Hepatocyte (in vitro differentiated cells): ENCODE data around the gene KHK. TPM values are rescaled to one million over a fixed set of nuclear protein-coding genes. Genes with fewer than 3 reads are reported as not detected.

Experiments used
- DNase-seq: peaks from one replicate; pipeline ENCODE4 v3.0.0-alpha.2; 2016; ENCODE audit warnings: low spot score
- H2AFZ ChIP-seq: fragments of 200-600 bp; sonication (generic); 2 replicates; pipeline ENCODE4 v1.6.0; 2016; ENCODE audit warnings: antibody characterized with exemption, mild to moderate bottlenecking
- H3K27ac ChIP-seq: fragments of 200-600 bp; sonication (generic); 2 replicates; pipeline ENCODE4 v1.5.1; 2016; ENCODE audit warnings: mild to moderate bottlenecking
- H3K27me3 ChIP-seq: fragments of 200-600 bp; sonication (generic); 2 replicates; pipeline ENCODE4 v1.6.1; 2016
- H3K36me3 ChIP-seq: fragments of 200-600 bp; sonication (generic); replicated peaks from 2 replicates; pipeline ENCODE4 v1.5.1; 2016; ENCODE audit warnings: low read depth; ENCODE audit not compliant: insufficient read depth
- H3K4me1 ChIP-seq: fragments of 200-600 bp; sonication (generic); 2 replicates; pipeline ENCODE4 v1.5.1; 2016; ENCODE audit warnings: mild to moderate bottlenecking, moderate library complexity; ENCODE audit not compliant: insufficient read depth
- H3K4me2 ChIP-seq: fragments of 200-600 bp; sonication (generic); 2 replicates; pipeline ENCODE4 v1.6.0; 2016
- H3K4me3 ChIP-seq: fragments of 200-600 bp; sonication (generic); 2 replicates; pipeline ENCODE4 v1.5.1; 2016; ENCODE audit warnings: mild to moderate bottlenecking
- H3K79me2 ChIP-seq: fragments of 200-600 bp; sonication (generic); 2 replicates; pipeline ENCODE4 v1.6.0; 2017; ENCODE audit warnings: mild to moderate bottlenecking
- H3K9me2 ChIP-seq: fragments of 200-600 bp; sonication (generic); replicated peaks from 2 replicates; pipeline ENCODE4 v1.6.0; 2017; ENCODE audit warnings: mild to moderate bottlenecking; ENCODE audit not compliant: insufficient read depth
- H3K9me3 ChIP-seq: fragments of 200-600 bp; sonication (generic); 2 replicates; pipeline ENCODE4 v1.5.1; 2016; ENCODE audit warnings: low read depth, mild to moderate bottlenecking
- H4K20me1 ChIP-seq: fragments of 200-600 bp; sonication (generic); 2 replicates; pipeline ENCODE4 v1.6.0; 2016; ENCODE audit warnings: mild to moderate bottlenecking; ENCODE audit not compliant: insufficient read depth, poor library complexity, severe bottlenecking
- EZH2 ChIP-seq: fragments of 200-600 bp; sonication (generic); IDR thresholded peaks from 2 replicates; pipeline ENCODE4 v1.6.1; 2016; ENCODE audit warnings: antibody characterized with exemption, mild to moderate bottlenecking, borderline replicate concordance
- EZH2phosphoT487 ChIP-seq: fragments of 200-600 bp; sonication (generic); IDR thresholded peaks from one replicate; pipeline ENCODE4 v1.6.1; 2018; ENCODE audit warnings: antibody characterized with exemption, mild to moderate bottlenecking, low read depth, moderate library complexity; ENCODE audit not compliant: unreplicated experiment, severe bottlenecking
- WGBS: methylation state at CpG from one replicate; pipeline ENCODE4 v1.1.6; 2016; ENCODE audit warnings: low lambda C conversion rate; ENCODE audit errors: missing lambda C conversion rate; 5-methylcytosine and 5-hydroxymethylcytosine counted together
- polyA plus RNA-seq: library from polyadenylated mRNA; unstranded; fragments of >200 nt; fragmentation: Nextera tagmentation; extraction: Ambion mirVana; gene quantifications from 2 replicates; pipeline ENCODE4 v1.2.1, GENCODE V29; 2016
- total RNA-seq: library from RNA; depleted of rRNA; stranded (reverse); fragments of >200 nt; gene quantifications from 2 replicates; pipeline ENCODE4 v1.2.3, GENCODE V29; 2014
- TF ChIP-seq, protein P1 (sequence below): fragments of 200-600 bp; sonication (generic); IDR thresholded peaks from 2 replicates; pipeline ENCODE4 v1.5.1; 2016; ENCODE audit warnings: antibody characterized with exemption, mild to moderate bottlenecking; ENCODE audit not compliant: poor library complexity

KHK gene
- total and polyA plus RNA-seq, 2 experiments from 2014 or later = 28.7 to 73.1 TPM

DNA sequence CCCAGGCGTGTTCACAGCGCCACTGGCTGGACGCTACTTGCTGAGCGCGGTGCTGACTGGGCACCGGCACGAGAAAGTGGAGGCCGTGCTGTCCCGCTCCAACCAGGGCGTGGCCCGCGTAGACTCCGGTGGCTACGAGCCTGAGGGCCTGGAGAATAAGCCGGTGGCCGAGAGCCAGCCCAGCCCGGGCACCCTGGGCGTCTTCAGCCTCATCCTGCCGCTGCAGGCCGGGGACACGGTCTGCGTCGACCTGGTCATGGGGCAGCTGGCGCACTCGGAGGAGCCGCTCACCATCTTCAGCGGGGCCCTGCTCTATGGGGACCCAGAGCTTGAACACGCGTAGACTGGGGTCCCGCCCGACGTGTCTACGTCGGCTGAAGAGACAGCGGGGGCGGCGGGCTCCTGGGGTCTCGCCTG lies 891 bp upstream of the KHK start:
- H3K36me3 ChIP-seq = no peaks in the 10 kb centered on the region
- H3K4me2 ChIP-seq = peak overlapping the region; percentile 100
- no peak for TF ChIP-seq EZH2phosphoT487
- TF ChIP-seq EZH2 = no peak
- TF ChIP-seq, protein P1, sequence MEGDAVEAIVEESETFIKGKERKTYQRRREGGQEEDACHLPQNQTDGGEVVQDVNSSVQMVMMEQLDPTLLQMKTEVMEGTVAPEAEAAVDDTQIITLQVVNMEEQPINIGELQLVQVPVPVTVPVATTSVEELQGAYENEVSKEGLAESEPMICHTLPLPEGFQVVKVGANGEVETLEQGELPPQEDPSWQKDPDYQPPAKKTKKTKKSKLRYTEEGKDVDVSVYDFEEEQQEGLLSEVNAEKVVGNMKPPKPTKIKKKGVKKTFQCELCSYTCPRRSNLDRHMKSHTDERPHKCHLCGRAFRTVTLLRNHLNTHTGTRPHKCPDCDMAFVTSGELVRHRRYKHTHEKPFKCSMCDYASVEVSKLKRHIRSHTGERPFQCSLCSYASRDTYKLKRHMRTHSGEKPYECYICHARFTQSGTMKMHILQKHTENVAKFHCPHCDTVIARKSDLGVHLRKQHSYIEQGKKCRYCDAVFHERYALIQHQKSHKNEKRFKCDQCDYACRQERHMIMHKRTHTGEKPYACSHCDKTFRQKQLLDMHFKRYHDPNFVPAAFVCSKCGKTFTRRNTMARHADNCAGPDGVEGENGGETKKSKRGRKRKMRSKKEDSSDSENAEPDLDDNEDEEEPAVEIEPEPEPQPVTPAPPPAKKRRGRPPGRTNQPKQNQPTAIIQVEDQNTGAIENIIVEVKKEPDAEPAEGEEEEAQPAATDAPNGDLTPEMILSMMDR = peak; percentile 53
- H3K79me2 ChIP-seq = peaks cover 3% of the 10 kb centered on the region
- H3K9me3 ChIP-seq = no peaks in the 10 kb centered on the region
- no peaks in the 10 kb centered on the region for H3K9me2 ChIP-seq
- peak overlapping the region; percentile 96 for H3K27ac ChIP-seq
- peaks cover 18% of the 10 kb centered on the region for H3K4me1 ChIP-seq
- WGBS = 6% methylated on average over 33 of the region's 38 CpGs
- DNase-seq = peak; percentile 84
- peaks cover 3% of the 10 kb centered on the region for H4K20me1 ChIP-seq
- peak overlapping the region; percentile 96 for H2AFZ ChIP-seq
- no peaks in the 10 kb centered on the region for H3K27me3 ChIP-seq
- H3K4me3 ChIP-seq = peak overlapping the region; percentile 91

DNA sequence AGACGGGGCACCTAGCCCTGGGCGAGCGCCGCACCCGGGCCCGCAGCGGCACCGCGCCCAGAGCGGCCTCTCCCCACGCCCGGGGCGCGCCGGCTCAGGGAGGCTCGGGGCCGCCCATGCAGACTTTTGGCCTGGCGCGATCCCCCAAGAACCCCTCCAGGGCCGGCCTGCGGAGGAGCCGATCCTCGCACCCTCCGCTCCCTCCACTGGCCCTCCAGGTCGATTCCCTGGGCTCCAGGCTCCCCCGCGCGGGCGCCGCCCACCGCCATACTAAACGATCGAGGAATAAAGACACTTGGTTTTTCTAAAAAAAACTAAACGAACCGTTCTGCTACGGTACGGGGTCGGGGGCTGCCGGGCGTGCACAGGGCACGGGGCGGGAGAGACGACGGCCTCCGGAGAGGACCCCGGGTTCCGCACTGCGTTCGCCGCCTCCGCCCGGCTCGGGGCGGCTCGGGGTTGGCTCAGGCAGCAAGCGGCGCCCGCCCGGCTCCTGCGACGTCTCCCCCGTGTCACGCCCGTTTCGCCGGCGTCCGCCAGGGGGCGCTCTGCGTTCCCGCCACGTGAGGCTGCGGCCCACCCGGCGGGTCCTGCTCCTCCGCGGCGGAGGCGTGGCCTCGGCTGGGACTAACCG lies 365 bp upstream of the KHK start:
- Histone ChIP-seq H3K9me3 (no peaks in the 10 kb centered on the region), H3K79me2 (peaks cover 3% of the 10 kb centered on the region), H2AFZ (peak overlapping the region; percentile 96), H3K4me3 (peak overlapping the region; percentile 91), H3K27ac (peak overlapping the region; percentile 96), H3K36me3 (no peaks in the 10 kb centered on the region), H3K9me2 (no peaks in the 10 kb centered on the region), H3K4me1 (peaks cover 18% of the 10 kb centered on the region), H4K20me1 (peaks cover 3% of the 10 kb centered on the region), H3K27me3 (no peaks in the 10 kb centered on the region), H3K4me2 (peak overlapping the region; percentile 100)
- TF ChIP-seq, protein P1 = peak; percentile 85
- TF ChIP-seq EZH2 = no peak
- 0% methylated on average over 17 of the region's 81 CpGs for WGBS
- peak; percentile 97 for DNase-seq

DNA sequence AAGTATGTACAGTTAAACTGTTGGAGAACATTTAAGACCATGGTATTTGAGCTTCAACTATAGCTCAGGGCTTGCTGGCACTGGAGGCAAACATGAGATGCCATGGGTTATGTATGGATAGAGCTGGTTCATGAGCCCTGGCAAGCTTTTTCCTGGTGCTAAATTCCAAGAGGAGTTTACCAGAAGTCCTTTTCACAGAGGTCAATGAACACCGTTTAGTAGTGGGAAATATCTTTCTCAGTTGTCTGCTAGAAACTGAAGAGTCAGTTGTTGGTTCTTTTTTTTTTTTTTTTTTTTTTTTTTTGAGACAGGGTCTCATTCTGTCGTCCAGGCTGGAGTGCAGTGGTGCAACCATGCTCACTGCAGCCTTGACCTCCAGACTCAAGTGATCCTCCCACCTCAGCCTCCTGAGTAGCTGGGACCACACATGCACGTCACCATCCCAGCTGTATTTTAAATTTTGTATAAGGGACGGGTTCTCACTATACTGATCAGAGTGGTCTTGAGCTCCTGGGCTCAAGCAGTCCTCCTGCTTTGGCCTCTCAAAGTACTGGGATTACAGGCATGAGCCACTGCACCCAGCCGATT lies 1.3 kb downstream of the KHK start:
- H3K79me2 ChIP-seq = no peaks in the 10 kb centered on the region
- DNase-seq = no peak
- no peak overlapping the region for H3K4me3 ChIP-seq
- no peak overlapping the region for H3K27ac ChIP-seq
- H3K27me3 ChIP-seq = no peaks in the 10 kb centered on the region
- H2AFZ ChIP-seq = no peak overlapping the region
- 80% methylated on average over 5 of the region's 5 CpGs for WGBS
- H3K36me3 ChIP-seq = no peaks in the 10 kb centered on the region
- no peak for TF ChIP-seq EZH2phosphoT487
- TF ChIP-seq, protein P1 = no peak
- no peak for TF ChIP-seq EZH2
- H4K20me1 ChIP-seq = peaks cover under 1% of the 10 kb centered on the region
- no peaks in the 10 kb centered on the region for H3K9me2 ChIP-seq
- peaks cover 16% of the 10 kb centered on the region for H3K4me1 ChIP-seq
- H3K9me3 ChIP-seq = no peaks in the 10 kb centered on the region
- H3K4me2 ChIP-seq = peak overlapping the region; percentile 100
